HepG2 (cell line): ENCODE data around the gene PPCDC. TPM values are rescaled to one million over a fixed set of nuclear protein-coding genes. Genes with fewer than 3 reads are reported as not detected.

Experiments used
- CBX2 ChIP-seq, 2 experiments: fragments of 200-600 bp in 1 of 2; sonication (generic); formaldehyde crosslinking in 1 of 2; IDR thresholded peaks; 2 replicates each; pipeline versions ENCODE4 v1.7.0 to v1.8.1; 2018 to 2022; ENCODE audit warnings: low read depth in 2 of 2, low read length in 1 of 2, mild to moderate bottlenecking in 1 of 2, missing genetic modification reagents in 1 of 2
- EHMT2 ChIP-seq: fragments of 200-600 bp; sonication (generic); IDR thresholded peaks from 2 replicates; pipeline ENCODE4 v1.7.0; 2017; ENCODE audit warnings: antibody characterized with exemption, low read depth, low read length, borderline replicate concordance
- ELF3 ChIP-seq: IDR thresholded peaks from 2 replicates; pipeline ENCODE4 v1.6.1; 2016; ENCODE audit warnings: missing genetic modification reagents, missing compliant biosample characterization
- HNRNPUL1 ChIP-seq: fragments of 200-400 bp; formaldehyde crosslinking; IDR thresholded peaks from 2 replicates; pipeline ENCODE4 v1.6.1; 2017; ENCODE audit warnings: low read depth, mild to moderate bottlenecking, low read length, moderate library complexity
- HOXA5 ChIP-seq: sonication (generic); formaldehyde crosslinking; IDR thresholded peaks from 2 replicates; pipeline ENCODE4 v1.4.0; 2020; ENCODE audit warnings: missing genetic modification reagents
- KDM4B ChIP-seq: sonication (generic); formaldehyde crosslinking; IDR thresholded peaks from 2 replicates; pipeline ENCODE4 v1.4.0; 2020; ENCODE audit warnings: missing genetic modification reagents
- NFKBIZ ChIP-seq: IDR thresholded peaks from 2 replicates; pipeline ENCODE4 v1.6.1; 2018; ENCODE audit warnings: missing genetic modification reagents, missing compliant biosample characterization
- NFYC ChIP-seq: IDR thresholded peaks from 2 replicates; pipeline ENCODE4 v1.6.1; 2016; ENCODE audit warnings: missing genetic modification reagents, missing compliant biosample characterization
- PRPF4 ChIP-seq: fragments of 200-400 bp; formaldehyde crosslinking; IDR thresholded peaks from 2 replicates; pipeline ENCODE4 v1.6.1; 2016; ENCODE audit warnings: low read length, low read depth; ENCODE audit not compliant: poor library complexity, severe bottlenecking
- RERE ChIP-seq: IDR thresholded peaks from 2 replicates; pipeline ENCODE4 v1.6.1; 2016; ENCODE audit warnings: low read depth, missing genetic modification reagents, missing compliant biosample characterization
- REST ChIP-seq, 2 experiments: IDR thresholded peaks; 2 replicates each; pipeline ENCODE4 v1.6.1; 2011 to 2012; ENCODE audit warnings: low read length in 2 of 2, borderline replicate concordance in 1 of 2, low read depth in 1 of 2, mild to moderate bottlenecking in 1 of 2, moderate library complexity in 1 of 2
- SMAD3 ChIP-seq: sonication (generic); formaldehyde crosslinking; IDR thresholded peaks from 2 replicates; pipeline ENCODE4 v1.4.0; 2020; ENCODE audit warnings: missing genetic modification reagents
- ZBTB1 ChIP-seq: sonication (generic); formaldehyde crosslinking; IDR thresholded peaks from 2 replicates; pipeline ENCODE4 v1.4.0; 2020; ENCODE audit warnings: missing genetic modification reagents, borderline replicate concordance
- ZC3H13 ChIP-seq: sonication (generic); formaldehyde crosslinking; IDR thresholded peaks from 2 replicates; pipeline ENCODE4 v1.8.1; 2023; ENCODE audit warnings: mild to moderate bottlenecking, missing genetic modification reagents, moderate library complexity
- ZNF256 ChIP-seq: sonication (generic); formaldehyde crosslinking; conservative IDR thresholded peaks from 2 replicates; pipeline ENCODE4 v1.4.0; 2020; ENCODE audit warnings: missing genetic modification reagents
- ZNF451 ChIP-seq: sonication (generic); formaldehyde crosslinking; IDR thresholded peaks from 2 replicates; pipeline ENCODE4 v1.5.0; 2020; ENCODE audit warnings: mild to moderate bottlenecking, missing genetic modification reagents
- ZNF784 ChIP-seq: sonication (generic); formaldehyde crosslinking; IDR thresholded peaks from 2 replicates; pipeline ENCODE4 v1.5.1; 2020; ENCODE audit warnings: missing genetic modification reagents, mild to moderate bottlenecking, borderline replicate concordance
- polyA plus RNA-seq, 8 experiments: library from polyadenylated mRNA; depleted of rRNA in 3 of 8; stranded (reverse) in 7 of 8; unstranded in 1 of 8; fragments of >200 nt; fragmentation: Illumina TruSeq in 4 of 8; extraction: Trizol in 4 of 8; gene quantifications; 2 replicates each; pipeline versions ENCODE4 v1.2.1 to v1.2.3, GENCODE V29; 2011 to 2016; ENCODE audit warnings: low read depth in 4 of 8, missing spikeins in 1 of 8, mixed read lengths in 1 of 8; ENCODE audit not compliant: insufficient read depth in 1 of 8
- total RNA-seq, 5 experiments: library from RNA; depleted of rRNA; stranded (reverse); fragments of >200 nt; fragmentation: Illumina TruSeq; extraction: Trizol; gene quantifications; 2 replicates each; pipeline ENCODE4 v1.2.3, GENCODE V29; 2016; ENCODE audit warnings: low read depth in 1 of 5
- TF ChIP-seq, protein P1 (sequence below): sonication (generic); formaldehyde crosslinking; IDR thresholded peaks from 2 replicates; pipeline ENCODE4 v1.4.0; 2020; ENCODE audit warnings: missing genetic modification reagents

Gene PPCDC
- total and polyA plus RNA-seq, 2 of the 13 experiments (the other 11 are each of a cell fraction or from before 2014, with no cell fraction given) = 12.3 to 12.8 TPM

DNA sequence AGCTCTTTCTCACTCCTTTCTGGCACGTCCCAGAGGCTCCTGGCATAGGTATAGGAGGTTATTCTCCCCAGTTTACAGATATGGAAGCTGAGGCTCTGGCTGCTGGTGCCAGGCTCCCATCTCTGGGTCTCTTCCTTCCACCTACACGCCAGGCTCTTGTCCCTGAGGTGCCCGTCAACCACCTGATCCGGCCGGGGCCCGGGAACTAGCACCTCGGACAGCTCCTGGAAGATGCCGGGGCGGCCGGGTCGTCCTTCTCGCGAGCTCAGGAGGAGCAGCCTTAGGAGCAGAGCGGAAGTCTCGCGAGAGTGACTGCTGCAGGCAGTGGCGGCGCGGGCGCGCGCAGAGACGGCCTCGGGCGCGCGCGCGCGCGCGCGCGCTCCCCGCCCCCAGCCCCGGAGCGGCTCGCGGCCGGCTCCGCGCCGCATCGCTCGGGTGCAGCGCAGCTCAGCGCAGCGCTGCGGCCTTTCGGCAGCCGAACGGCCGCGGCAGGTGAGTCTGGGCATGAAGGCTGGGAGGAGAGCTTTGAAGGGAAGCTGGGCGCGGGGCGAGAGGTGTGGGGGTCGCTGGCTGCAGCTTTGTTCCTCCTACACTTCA, 28.1 kb upstream of the PPCDC start, which contains the start of gene SCAMP5 (continued):
- TF ChIP-seq EHMT2 (peak; percentile 92), ZBTB1 (peak; percentile 72; the same call in 1 of the 2 replicates), KDM4B (CRISPR knock-in tag) (peak; percentile 90), REST (IDR thresholded peaks at IDR 0.05; ENCODE audit: borderline replicate concordance in 1 of 2, low read depth in 1 of 2, low read length in 2 of 2) (peak; percentile 94 to 99), PRPF4 (no peak), RERE (CRISPR knock-in tag) (no peak), HOXA5 (CRISPR knock-in tag) (peak; percentile 96), ZNF451 (CRISPR knock-in tag) (0 out of 2 replicates have a peak, but pooled peaks have one; percentile 60), CBX2 (IDR thresholded peaks at IDR 0.05; ENCODE audit: low read depth, low read length) (no peak), CBX2 (CRISPR knock-in tag; IDR thresholded peaks at IDR 0.05; ENCODE audit: low read depth) (no peak), ELF3 (CRISPR knock-in tag) (peak; percentile 80), NFKBIZ (CRISPR knock-in tag) (no peak), HNRNPUL1 (no peak), ZNF784 (no peak), ZC3H13 (CRISPR knock-in tag) (0 out of 2 replicates have a peak, but pooled peaks have one; percentile 54), ZNF256 (CRISPR knock-in tag) (peak; percentile 86; the same call in 1 of the 2 replicates), SMAD3 (CRISPR knock-in tag) (peak; percentile 95), NFYC (CRISPR knock-in tag) (no peak)
- TF ChIP-seq, protein P1, sequence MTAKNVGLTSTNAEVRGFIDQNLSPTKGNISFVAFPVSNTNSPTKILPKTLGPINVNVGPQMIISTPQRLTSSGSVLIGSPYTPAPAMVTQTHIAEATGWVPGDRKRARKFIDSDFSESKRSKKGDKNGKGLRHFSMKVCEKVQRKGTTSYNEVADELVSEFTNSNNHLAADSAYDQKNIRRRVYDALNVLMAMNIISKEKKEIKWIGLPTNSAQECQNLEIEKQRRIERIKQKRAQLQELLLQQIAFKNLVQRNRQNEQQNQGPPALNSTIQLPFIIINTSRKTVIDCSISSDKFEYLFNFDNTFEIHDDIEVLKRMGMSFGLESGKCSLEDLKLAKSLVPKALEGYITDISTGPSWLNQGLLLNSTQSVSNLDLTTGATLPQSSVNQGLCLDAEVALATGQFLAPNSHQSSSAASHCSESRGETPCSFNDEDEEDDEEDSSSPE (CRISPR knock-in tag) = peak; percentile 48
